Posterior cingulate gyrus (tissue), 11 donors: Measurements from ENCODE around the gene SYT9.

ENCODE experiments used
- DNase-seq, 10 donors: peaks; one replicate each; pipeline versions ENCODE4 v3.0.0 to v3.0.0-alpha.2; 2020 to 2021; ENCODE audit warnings: mixed read lengths in 3 of 10
- intact Hi-C: fragments of 100-400 bp; cut with DNase I; formaldehyde crosslinking; loops from one replicate; pipeline ENCODE4 v1.15.1; 2023

Gene SYT9

GRCh38 chr11:7417328-7417727 is 165.6 kb downstream of the SYT9 start:
- DNase-seq = no peak
- intact Hi-C loops = no loop called here

- DNase-seq = no peak
- intact Hi-C loops = no loop called here
Measured at GRCh38 chr11:7418061-7418460, 166.4 kb downstream of the SYT9 start.

- no peak for DNase-seq
Measured at GRCh38 chr11:7418906-7419305, 167.2 kb downstream of the SYT9 start.

GRCh38 chr11:7421136-7421535 is 169.4 kb downstream of the SYT9 start:
- DNase-seq = no peak
- intact Hi-C loops = no loop called here

More at GRCh38 chr11:7418906-7419305, 167.2 kb downstream of the SYT9 start:
- intact Hi-C loops = no loop called here

- no peak for DNase-seq
- intact Hi-C loops = no loop called here
Measured at GRCh38 chr11:7422544-7423331, 171.0 kb downstream of the SYT9 start.

- DNase-seq = no peak
- intact Hi-C loops = no loop called here
Measured at GRCh38 chr11:7423946-7424345, 172.2 kb downstream of the SYT9 start.

- intact Hi-C loops = no loop called here
- no peak for DNase-seq
Measured at GRCh38 chr11:7427733-7428132, 176.0 kb downstream of the SYT9 start.

GRCh38 chr11:7428196-7428595 is 176.5 kb downstream of the SYT9 start:
- intact Hi-C loops = no loop called here
- DNase-seq = no peak

- DNase-seq = no peak
- intact Hi-C loops = no loop called here
Measured at GRCh38 chr11:7430496-7430895, 178.8 kb downstream of the SYT9 start.

- intact Hi-C loops = no loop called here
- DNase-seq = no peak
Measured at GRCh38 chr11:7435176-7435575, 183.5 kb downstream of the SYT9 start.

- intact Hi-C loops = no loop called here
- no peak for DNase-seq
Measured at GRCh38 chr11:7436146-7436545, 184.4 kb downstream of the SYT9 start.

- no peak for DNase-seq
- intact Hi-C loops = no loop called here
Measured at GRCh38 chr11:7436657-7437056, 185.0 kb downstream of the SYT9 start.

GRCh38 chr11:7437696-7438095 is 186.0 kb downstream of the SYT9 start:
- intact Hi-C loops = no loop called here
- no peak for DNase-seq

GRCh38 chr11:7439746-7440320 is 188.1 kb downstream of the SYT9 start:
- DNase-seq = no peak
- intact Hi-C loops = loop anchor here (10.0 kb wide), 1 partner anchor 245 kb away; no protein-coding TSS in a partner anchor

GRCh38 chr11:7442588-7443215 is 191.0 kb downstream of the SYT9 start:
- DNase-seq = peak; percentile 40 to 97 (median 84)
- intact Hi-C loops = loop anchor here (1.0 to 10.0 kb wide), 3 partner anchors 192 to 298 kb away; partner anchors contain the start of gene SYT9

GRCh38 chr11:7444091-7444981 is 192.6 kb downstream of the SYT9 start:
- intact Hi-C loops = loop anchor here (10.0 kb wide), 1 partner anchor 240 kb away; no protein-coding TSS in a partner anchor
- no peak for DNase-seq

GRCh38 chr11:7445564-7445963 is 193.9 kb downstream of the SYT9 start:
- intact Hi-C loops = loop anchor here (10.0 kb wide), 1 partner anchor 239 kb away; no protein-coding TSS in a partner anchor
- DNase-seq = no peak

- intact Hi-C loops = loop anchor here (10.0 kb wide), 1 partner anchor 237 kb away; no protein-coding TSS in a partner anchor
- DNase-seq = no peak
Measured at GRCh38 chr11:7448201-7448600, 196.5 kb downstream of the SYT9 start.

GRCh38 chr11:7449211-7449840 is 197.6 kb downstream of the SYT9 start:
- intact Hi-C loops = loop anchor here (10.0 kb wide), 1 partner anchor 235 kb away; no protein-coding TSS in a partner anchor
- DNase-seq = no peak

- DNase-seq = no peak
- intact Hi-C loops = loop anchor here (10.0 kb wide), 1 partner anchor 235 kb away; no protein-coding TSS in a partner anchor
Measured at GRCh38 chr11:7449841-7450214, 198.1 kb downstream of the SYT9 start.
